GM06990 (cell line): ENCODE data around the gene HOXC12.

Experiments
- DNase-seq: peaks from one replicate; pipeline ENCODE4 v3.0.0-alpha.2; 2011; ENCODE audit not compliant: insufficient read length; ENCODE audit errors: extremely low read depth
- H3K27me3 ChIP-seq: replicated peaks from 2 replicates; pipeline ENCODE4 v1.6.0; 2011; ENCODE audit warnings: low read length; ENCODE audit not compliant: control insufficient read depth, insufficient read depth
- H3K36me3 ChIP-seq: 2 replicates; pipeline ENCODE4 v1.5.1; 2011; ENCODE audit warnings: low read length; ENCODE audit not compliant: control insufficient read depth, insufficient read depth
- H3K4me3 ChIP-seq: replicated peaks from 2 replicates; pipeline ENCODE4 v1.5.1; 2011; ENCODE audit warnings: low read depth, mild to moderate bottlenecking, control low read depth, low read length
- CTCF ChIP-seq: IDR thresholded peaks from 2 replicates; pipeline ENCODE4 v1.5.1; 2011; ENCODE audit warnings: low read length, control low read depth, mild to moderate bottlenecking, inconsistent platforms; ENCODE audit not compliant: insufficient read depth, poor library complexity, severe bottlenecking

The HOXC12 gene

GRCh38 chr12:53985994-53986685, 31.4 kb downstream of the HOXC12 start:
- Histone ChIP-seq H3K4me3 (peak overlapping the region; percentile 13; the same call in 1 of the 2 replicates), H3K27me3 (peaks cover 8% of the 10 kb centered on the region), H3K36me3 (no peaks in the 10 kb centered on the region)
- DNase-seq = no peak
- TF ChIP-seq CTCF = no peak

- no peaks in the 10 kb centered on the region for H3K36me3 ChIP-seq
- no peak for TF ChIP-seq CTCF
- no peak overlapping the region for H3K4me3 ChIP-seq
- H3K27me3 ChIP-seq = peaks cover 9% of the 10 kb centered on the region
- DNase-seq = no peak
Measured at GRCh38 chr12:53986686-53987483, 32.2 kb downstream of the HOXC12 start.

- Histone ChIP-seq H3K36me3 (no peaks in the 10 kb centered on the region), H3K4me3 (no peak overlapping the region), H3K27me3 (peaks cover 11% of the 10 kb centered on the region)
- no peak for DNase-seq
- no peak for TF ChIP-seq CTCF
Measured at GRCh38 chr12:53987787-53988230, 33.1 kb downstream of the HOXC12 start.

- Histone ChIP-seq H3K36me3 (no peaks in the 10 kb centered on the region), H3K4me3 (no peak overlapping the region), H3K27me3 (peaks cover 11% of the 10 kb centered on the region)
- DNase-seq = no peak
- no peak for TF ChIP-seq CTCF
Measured at GRCh38 chr12:53988541-53989226, 34.0 kb downstream of the HOXC12 start.

GRCh38 chr12:53989227-53990113, 34.8 kb downstream of the HOXC12 start:
- peak; percentile 50 for DNase-seq
- peaks cover 11% of the 10 kb centered on the region for H3K27me3 ChIP-seq
- TF ChIP-seq CTCF = peak; percentile 73
- H3K36me3 ChIP-seq = no peaks in the 10 kb centered on the region
- no peak overlapping the region for H3K4me3 ChIP-seq
